Measurements from ENCODE around the gene CXorf65.

The CXorf65 gene

GRCh38 chrX:71102292-71102691 is 4.2 kb downstream of the CXorf65 start:
- H2AFZ ChIP-seq (ENCODE audit: low read depth, low read length) = no peak overlapping the region
- H3K4me1 ChIP-seq (ENCODE audit: insufficient read depth, low read length) = peaks cover 70% of the 10 kb centered on the region
- ATAC-seq (ENCODE audit: insufficient read depth, low read depth) (no peak), DNase-seq (no peak)
- H3K36me3 ChIP-seq (ENCODE audit: insufficient read depth, low read length) = peaks cover 7% of the 10 kb centered on the region
- peak overlapping the region; percentile 92 for H3K27ac ChIP-seq (ENCODE audit: low read length)
- no peaks in the 10 kb centered on the region for H3K9me3 ChIP-seq (ENCODE audit: insufficient read depth, low read length, severe bottlenecking)
- H3K9ac ChIP-seq (ENCODE audit: low read depth, low read length) = 0 out of 2 replicates have a peak overlapping the region, but pooled peaks have one; percentile 86
- H3K27me3 ChIP-seq (ENCODE audit: insufficient read depth, low read length, poor library complexity) = no peaks in the 10 kb centered on the region
- H3K4me2 ChIP-seq (ENCODE audit: insufficient read depth, low read length) = no peak overlapping the region
- H4K20me1 ChIP-seq (ENCODE audit: insufficient read depth, low read length) = no peaks in the 10 kb centered on the region
- no peak overlapping the region for H3K4me3 ChIP-seq (ENCODE audit: low read depth in 1 of 2, low read length in 2 of 2)
- peaks cover 39% of the 10 kb centered on the region for H3K79me2 ChIP-seq (ENCODE audit: insufficient read depth, low read length)
- TF ChIP-seq CTCF (IDR thresholded peaks at IDR 0.05; ENCODE audit: borderline replicate concordance, extremely low read depth, low read length, poor library complexity, severe bottlenecking) = no peak
- TF ChIP-seq EZH2 (IDR thresholded peaks at IDR 0.05; ENCODE audit: borderline replicate concordance, low read depth, low read length, severe bottlenecking) = no peak

GRCh38 chrX:71100581-71101505 is 5.7 kb downstream of the CXorf65 start:
- Histone ChIP-seq H3K79me2 (ENCODE audit: insufficient read depth, low read length) (peaks cover 26% of the 10 kb centered on the region), H3K9ac (ENCODE audit: low read depth, low read length) (no peak overlapping the region), H4K20me1 (ENCODE audit: insufficient read depth, low read length) (no peaks in the 10 kb centered on the region), H3K4me3 (ENCODE audit: low read depth in 1 of 2, low read length in 2 of 2) (no peak overlapping the region), H3K27ac (ENCODE audit: low read length) (peak overlapping the region; percentile 92; the same call in 1 of the 2 replicates), H3K4me1 (ENCODE audit: insufficient read depth, low read length) (peaks cover 66% of the 10 kb centered on the region), H3K36me3 (ENCODE audit: insufficient read depth, low read length) (no peaks in the 10 kb centered on the region), H3K4me2 (ENCODE audit: insufficient read depth, low read length) (no peak overlapping the region), H3K27me3 (ENCODE audit: insufficient read depth, low read length, poor library complexity) (no peaks in the 10 kb centered on the region), H2AFZ (ENCODE audit: low read depth, low read length) (no peak overlapping the region), H3K9me3 (ENCODE audit: insufficient read depth, low read length, severe bottlenecking) (no peaks in the 10 kb centered on the region)
- no peak for ATAC-seq (ENCODE audit: insufficient read depth, low read depth)
- DNase-seq = peak; percentile 27
- TF ChIP-seq CTCF (IDR thresholded peaks at IDR 0.05; ENCODE audit: borderline replicate concordance, extremely low read depth, low read length, poor library complexity, severe bottlenecking) = no peak
- no peak for TF ChIP-seq EZH2 (IDR thresholded peaks at IDR 0.05; ENCODE audit: borderline replicate concordance, low read depth, low read length, severe bottlenecking)

GRCh38 chrX:71099736-71100135 is 6.8 kb downstream of the CXorf65 start:
- Histone ChIP-seq H3K27me3 (ENCODE audit: insufficient read depth, low read length, poor library complexity) (no peaks in the 10 kb centered on the region), H3K4me3 (ENCODE audit: low read depth in 1 of 2, low read length in 2 of 2) (no peak overlapping the region), H3K9ac (ENCODE audit: low read depth, low read length) (no peak overlapping the region), H3K36me3 (ENCODE audit: insufficient read depth, low read length) (no peaks in the 10 kb centered on the region), H3K79me2 (ENCODE audit: insufficient read depth, low read length) (peaks cover 16% of the 10 kb centered on the region), H4K20me1 (ENCODE audit: insufficient read depth, low read length) (no peaks in the 10 kb centered on the region), H2AFZ (ENCODE audit: low read depth, low read length) (no peak overlapping the region), H3K4me1 (ENCODE audit: insufficient read depth, low read length) (peaks cover 62% of the 10 kb centered on the region), H3K27ac (ENCODE audit: low read length) (no peak overlapping the region), H3K9me3 (ENCODE audit: insufficient read depth, low read length, severe bottlenecking) (no peaks in the 10 kb centered on the region), H3K4me2 (ENCODE audit: insufficient read depth, low read length) (no peak overlapping the region)
- no peak for ATAC-seq (ENCODE audit: insufficient read depth, low read depth)
- TF ChIP-seq EZH2 (IDR thresholded peaks at IDR 0.05; ENCODE audit: borderline replicate concordance, low read depth, low read length, severe bottlenecking) = no peak
- TF ChIP-seq CTCF (IDR thresholded peaks at IDR 0.05; ENCODE audit: borderline replicate concordance, extremely low read depth, low read length, poor library complexity, severe bottlenecking) = no peak
- DNase-seq = no peak

All from DND-41 (cell line).